ENCODE data around the gene SGPP2.

The SGPP2 gene

DNA sequence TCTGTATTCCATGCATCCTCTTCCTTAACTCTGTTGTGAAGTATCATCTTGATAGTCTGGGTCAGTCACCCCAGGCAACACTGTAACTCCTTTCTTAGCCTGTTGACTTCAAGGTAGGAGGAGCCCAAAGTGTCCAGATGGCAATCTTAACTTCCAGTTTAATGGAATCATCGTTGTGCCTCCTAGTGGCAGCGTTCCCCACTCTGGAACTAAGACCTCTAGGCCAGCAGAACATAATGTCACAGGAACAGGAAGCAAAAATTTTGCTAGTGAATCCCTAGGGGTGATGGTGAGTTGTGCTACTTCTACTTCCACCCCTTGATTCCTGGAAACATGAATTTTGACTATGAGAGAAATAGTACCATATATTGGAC is 11.7 kb downstream of the SGPP2 start:
- H3K36me3 ChIP-seq: no peaks in the 10 kb centered on the region
- H3K27ac ChIP-seq: no peak overlapping the region
- H3K4me1 ChIP-seq (ENCODE audit: control insufficient read depth in 1 of 2, insufficient read depth in 1 of 2, low read depth in 1 of 2, low read length in 1 of 2): peaks cover 0 to 7% of the 10 kb centered on the region in 2 experiments
- no peaks in the 10 kb centered on the region for H3K9me3 ChIP-seq
- H3K27me3 ChIP-seq: no peaks in the 10 kb centered on the region
- H3K4me3 ChIP-seq (ENCODE audit: low read depth in 1 of 2, low read length in 1 of 2): no peak overlapping the region
- TF ChIP-seq, protein P1, sequence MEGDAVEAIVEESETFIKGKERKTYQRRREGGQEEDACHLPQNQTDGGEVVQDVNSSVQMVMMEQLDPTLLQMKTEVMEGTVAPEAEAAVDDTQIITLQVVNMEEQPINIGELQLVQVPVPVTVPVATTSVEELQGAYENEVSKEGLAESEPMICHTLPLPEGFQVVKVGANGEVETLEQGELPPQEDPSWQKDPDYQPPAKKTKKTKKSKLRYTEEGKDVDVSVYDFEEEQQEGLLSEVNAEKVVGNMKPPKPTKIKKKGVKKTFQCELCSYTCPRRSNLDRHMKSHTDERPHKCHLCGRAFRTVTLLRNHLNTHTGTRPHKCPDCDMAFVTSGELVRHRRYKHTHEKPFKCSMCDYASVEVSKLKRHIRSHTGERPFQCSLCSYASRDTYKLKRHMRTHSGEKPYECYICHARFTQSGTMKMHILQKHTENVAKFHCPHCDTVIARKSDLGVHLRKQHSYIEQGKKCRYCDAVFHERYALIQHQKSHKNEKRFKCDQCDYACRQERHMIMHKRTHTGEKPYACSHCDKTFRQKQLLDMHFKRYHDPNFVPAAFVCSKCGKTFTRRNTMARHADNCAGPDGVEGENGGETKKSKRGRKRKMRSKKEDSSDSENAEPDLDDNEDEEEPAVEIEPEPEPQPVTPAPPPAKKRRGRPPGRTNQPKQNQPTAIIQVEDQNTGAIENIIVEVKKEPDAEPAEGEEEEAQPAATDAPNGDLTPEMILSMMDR (IDR thresholded peaks at IDR 0.05): no peak

DNA sequence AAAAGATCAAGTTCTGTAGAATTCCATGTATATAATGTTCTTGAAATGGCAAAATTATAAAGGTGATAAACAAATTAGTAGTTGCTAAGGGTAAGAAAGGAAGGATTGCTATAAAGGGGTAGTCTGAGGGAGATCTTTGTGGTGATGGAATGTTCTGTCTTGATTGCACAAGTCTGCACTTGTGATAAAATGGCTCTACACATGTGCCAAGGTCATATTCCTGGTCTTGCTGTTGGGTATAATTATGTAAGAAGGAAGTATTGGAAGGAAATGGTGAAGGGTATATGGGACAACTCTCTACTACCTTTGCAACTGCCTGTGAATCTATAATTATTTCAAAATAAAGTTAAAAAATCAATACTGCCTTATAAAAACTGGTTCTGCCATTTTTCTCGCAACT is 15.3 kb downstream of the SGPP2 start:
- Histone ChIP-seq H3K27me3 (no peaks in the 10 kb centered on the region), H3K27ac (no peak overlapping the region), H3K36me3 (no peaks in the 10 kb centered on the region), H3K9me3 (no peaks in the 10 kb centered on the region), H3K4me1 (ENCODE audit: control insufficient read depth in 1 of 2, insufficient read depth in 1 of 2, low read depth in 1 of 2, low read length in 1 of 2) (peaks cover 0 to 7% of the 10 kb centered on the region in 2 experiments), H3K4me3 (ENCODE audit: low read depth in 1 of 2, low read length in 1 of 2) (no peak overlapping the region)
- TF ChIP-seq, protein P1 (IDR thresholded peaks at IDR 0.05): no peak

DNA sequence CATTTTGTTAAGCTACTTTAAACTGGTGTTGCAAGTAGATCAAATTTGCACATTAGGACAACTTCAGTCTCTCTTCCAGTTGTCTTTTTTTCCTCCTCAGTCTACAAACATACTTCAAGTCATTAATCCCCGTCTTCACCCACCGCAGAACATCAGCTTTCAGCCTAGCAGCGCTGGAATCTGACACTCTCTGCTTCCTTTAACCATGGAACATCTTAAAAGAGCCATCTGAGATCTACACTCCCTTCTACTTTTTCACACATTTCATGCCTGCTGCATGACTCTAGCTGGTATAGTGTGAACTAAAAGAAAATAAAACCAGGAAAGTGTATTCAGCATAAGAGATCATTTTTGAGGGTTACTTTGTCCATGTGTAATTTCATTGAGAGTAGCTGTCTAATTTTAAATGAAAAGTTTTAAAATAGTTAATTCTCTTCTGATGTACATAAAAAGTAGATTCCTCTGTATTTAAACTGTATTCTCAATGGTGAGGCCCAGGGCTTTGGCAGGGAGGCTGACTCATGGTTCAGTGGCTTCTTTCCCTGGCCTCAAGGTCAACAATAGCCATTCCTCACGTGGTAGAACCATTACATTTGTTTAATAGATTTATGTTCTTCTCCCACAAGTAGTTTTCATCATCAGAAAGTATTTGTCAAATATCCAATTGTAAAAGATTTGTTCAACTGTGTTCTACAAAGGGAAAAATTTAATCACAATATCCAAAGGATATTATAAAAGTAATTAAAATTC is 16.5 kb downstream of the SGPP2 start:
- Histone ChIP-seq H3K4me3 (ENCODE audit: low read depth in 1 of 2, low read length in 1 of 2) (no peak overlapping the region), H3K36me3 (no peaks in the 10 kb centered on the region), H3K4me1 (ENCODE audit: control insufficient read depth in 1 of 2, insufficient read depth in 1 of 2, low read depth in 1 of 2, low read length in 1 of 2) (peaks cover 3 to 7% of the 10 kb centered on the region in 2 experiments), H3K27ac (no peak overlapping the region), H3K9me3 (no peaks in the 10 kb centered on the region), H3K27me3 (no peaks in the 10 kb centered on the region)
- TF ChIP-seq, protein P1 (IDR thresholded peaks at IDR 0.05): no peak

DNA sequence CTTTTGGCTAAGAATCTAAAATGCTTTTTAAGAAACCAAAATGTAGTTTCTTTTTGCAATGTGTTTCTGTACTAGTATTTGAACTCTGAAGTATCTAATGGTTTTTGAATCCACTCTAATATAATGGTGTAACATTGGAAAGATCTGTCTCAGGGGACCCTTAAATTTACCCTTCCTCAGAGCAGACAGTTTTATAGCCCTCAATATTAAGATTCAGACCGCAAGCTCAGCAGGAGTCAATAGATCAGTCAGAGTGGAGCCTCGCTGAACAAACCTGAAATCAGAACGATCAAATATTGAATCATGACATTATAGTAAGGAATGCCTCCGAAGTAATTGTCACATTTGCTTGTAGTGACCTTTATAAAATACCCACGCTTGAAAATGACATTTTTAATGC is 18.3 kb downstream of the SGPP2 start:
- Histone ChIP-seq H3K27me3 (no peaks in the 10 kb centered on the region), H3K4me1 (ENCODE audit: control insufficient read depth in 1 of 2, insufficient read depth in 1 of 2, low read depth in 1 of 2, low read length in 1 of 2) (peaks cover 15 to 20% of the 10 kb centered on the region in 2 experiments), H3K4me3 (ENCODE audit: low read depth in 1 of 2, low read length in 1 of 2) (no peak overlapping the region), H3K36me3 (no peaks in the 10 kb centered on the region), H3K9me3 (no peaks in the 10 kb centered on the region), H3K27ac (no peak overlapping the region)
- TF ChIP-seq, protein P1 (IDR thresholded peaks at IDR 0.05): no peak

DNA sequence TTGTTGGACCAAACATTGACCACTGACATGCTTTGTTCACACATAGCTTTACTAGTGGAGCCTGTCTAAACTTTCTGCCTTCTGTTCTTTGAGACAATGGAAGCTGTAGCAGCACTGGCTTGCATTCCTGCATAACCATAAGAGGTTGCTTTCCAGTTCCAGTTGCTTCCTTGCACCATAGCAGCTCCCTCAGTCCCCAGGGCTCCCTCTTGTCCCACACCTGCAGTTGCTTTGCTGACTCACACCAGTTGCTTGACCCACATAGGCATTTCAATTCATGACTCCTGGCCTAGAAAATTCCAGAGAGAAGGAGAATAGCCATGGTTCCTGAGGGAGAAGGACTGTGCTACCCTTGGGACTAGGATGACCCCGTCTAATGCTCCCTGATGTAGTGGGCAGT is 20.9 kb downstream of the SGPP2 start:
- no peak overlapping the region for H3K4me3 ChIP-seq (ENCODE audit: low read depth in 1 of 2, low read length in 1 of 2)
- peaks cover 36 to 40% of the 10 kb centered on the region in 2 experiments for H3K4me1 ChIP-seq (ENCODE audit: control insufficient read depth in 1 of 2, insufficient read depth in 1 of 2, low read depth in 1 of 2, low read length in 1 of 2)
- H3K27me3 ChIP-seq: no peaks in the 10 kb centered on the region
- TF ChIP-seq, protein P1 (IDR thresholded peaks at IDR 0.05): no peak
- H3K27ac ChIP-seq: no peak overlapping the region
- no peaks in the 10 kb centered on the region for H3K36me3 ChIP-seq
- H3K9me3 ChIP-seq: no peaks in the 10 kb centered on the region

Measured in neutrophil (primary cell).